Measurements from ENCODE around the gene TEX19.

The TEX19 gene

GRCh38 chr17:82358465-82359350 lies at the start of gene TEX19:
Gene TEX19 (plus strand): TSS chr17:82359247. CDS start chr17:82362151, 2,904 bp downstream.
- DNase-seq (ENCODE audit: low read depth): no peak

DNA sequence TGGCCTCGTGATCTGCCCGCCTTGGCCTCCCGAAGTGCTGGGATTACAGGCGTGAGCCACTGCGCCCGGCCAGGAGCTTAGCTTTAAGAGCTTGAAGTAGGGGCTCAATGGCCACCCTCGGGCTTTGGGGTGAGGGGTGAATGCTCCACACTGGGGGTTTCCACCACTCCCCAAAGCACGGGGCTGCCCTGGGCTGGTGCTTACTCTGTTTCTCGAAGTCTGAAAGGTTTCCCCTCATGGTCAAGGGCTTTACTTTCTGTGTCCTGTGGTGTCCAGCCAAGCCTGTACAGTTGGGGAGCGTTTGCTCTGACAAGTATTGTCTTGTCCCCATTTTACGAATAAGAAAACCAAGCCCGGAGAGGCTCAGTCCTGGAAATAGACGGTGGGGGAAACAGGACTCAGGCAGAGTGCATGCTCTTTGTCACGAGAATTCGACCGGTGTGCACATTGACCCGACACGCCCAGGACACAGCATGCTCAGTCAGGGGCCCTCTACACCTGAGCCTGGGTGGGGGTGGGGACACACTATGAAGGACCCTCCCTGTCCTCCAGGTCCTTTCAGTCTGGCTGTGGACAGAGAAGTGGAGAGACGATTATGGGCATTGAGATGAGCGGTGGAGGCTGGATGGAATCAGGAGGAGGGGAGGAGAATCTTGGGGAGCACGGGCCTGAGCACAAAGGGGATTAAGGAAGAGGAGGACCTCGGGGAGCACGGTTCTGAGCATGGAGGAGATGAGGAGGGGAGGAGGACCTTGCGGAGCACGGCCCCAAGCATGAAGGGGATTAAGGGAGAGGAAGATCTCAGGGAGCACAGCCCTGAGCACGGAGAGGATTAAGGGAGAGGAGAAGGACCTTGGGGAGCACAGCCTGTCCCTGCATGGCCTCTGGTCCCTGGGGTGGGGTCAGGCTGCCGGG lies 49.1 kb upstream of the TEX19 start:
- no peak for DNase-seq (ENCODE audit: low read depth)

- no peak for DNase-seq (ENCODE audit: low read depth)
Observed at GRCh38 chr17:82310877-82311276, 48.2 kb upstream of the TEX19 start.

- no peak for DNase-seq (ENCODE audit: low read depth)
Observed at GRCh38 chr17:82311971-82312370, 47.1 kb upstream of the TEX19 start.

DNA sequence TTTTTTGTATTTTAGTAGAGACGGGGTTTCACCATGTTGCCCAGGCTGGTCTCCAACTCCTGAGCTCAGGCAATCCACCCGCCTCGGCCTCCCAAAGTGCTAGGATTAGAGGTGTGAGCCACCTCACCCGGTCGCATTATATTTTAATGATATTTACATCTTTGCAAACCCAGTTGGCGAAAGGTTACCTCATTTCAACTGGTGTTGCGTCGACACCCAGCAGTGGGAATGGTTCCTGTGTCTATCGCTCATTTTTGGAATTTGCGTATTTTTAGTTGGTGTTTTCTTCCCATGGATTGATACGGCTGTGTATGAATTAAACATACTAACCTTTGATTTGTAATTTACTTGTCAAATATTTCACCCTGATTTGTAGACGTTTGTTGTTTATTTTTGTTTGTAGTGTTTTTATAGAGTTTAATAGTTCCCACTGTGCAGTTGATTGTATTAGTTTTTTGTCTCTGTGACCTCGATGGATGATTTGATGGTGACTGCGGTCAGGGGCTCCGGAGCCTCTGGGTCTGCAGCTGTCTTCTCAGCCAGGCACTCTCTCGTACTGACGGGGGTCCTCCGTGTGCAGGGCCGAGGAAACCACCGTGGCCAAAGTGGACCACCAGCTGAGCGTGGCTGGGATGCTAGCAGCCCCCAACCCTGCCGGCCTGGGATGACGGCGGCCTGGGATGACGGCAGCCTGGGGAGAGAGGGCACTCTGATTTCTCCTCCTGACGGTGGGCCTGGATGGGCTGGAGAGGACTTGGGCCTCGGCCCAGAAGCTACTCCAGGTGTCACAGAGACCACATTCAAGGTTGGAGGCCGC lies 45.6 kb upstream of the TEX19 start:
- no peak for DNase-seq (ENCODE audit: low read depth)

DNA sequence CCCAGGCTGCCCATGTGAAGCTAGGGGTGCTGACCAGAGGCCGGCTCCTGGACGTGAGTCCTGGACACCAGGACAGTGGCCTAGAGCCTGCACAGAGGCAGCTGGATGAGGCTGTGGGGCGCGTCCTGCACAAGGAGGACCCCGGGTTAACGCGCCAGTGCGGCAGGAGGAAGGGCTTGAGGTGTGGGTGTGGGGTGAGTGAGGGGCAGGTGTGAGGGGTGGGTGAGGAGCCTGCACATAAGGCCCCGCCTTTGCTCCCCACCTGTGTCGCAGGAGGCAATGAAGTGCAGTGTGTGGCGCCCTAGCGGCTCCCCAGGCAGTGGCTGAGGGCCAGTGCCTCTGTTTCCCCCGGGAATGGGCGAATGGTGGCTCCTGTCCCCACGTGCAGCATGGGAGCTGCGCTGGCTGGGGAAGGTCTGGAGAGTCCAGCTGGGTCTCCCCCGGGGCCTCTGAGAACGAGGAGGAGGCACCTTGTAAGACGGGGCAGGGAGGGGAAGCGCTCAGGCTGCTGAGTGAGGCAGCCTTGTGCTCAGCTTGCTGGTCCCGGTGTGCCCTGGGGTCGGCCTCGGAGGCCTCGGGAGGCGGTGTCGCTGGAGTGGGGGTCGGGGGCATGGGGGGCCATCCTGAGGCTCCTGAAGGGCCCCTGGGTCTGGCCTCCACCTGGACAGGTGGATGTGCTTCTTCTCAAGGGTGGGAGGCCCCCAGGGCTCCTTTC lies 44.9 kb upstream of the TEX19 start:
- no peak for DNase-seq (ENCODE audit: low read depth)

DNA sequence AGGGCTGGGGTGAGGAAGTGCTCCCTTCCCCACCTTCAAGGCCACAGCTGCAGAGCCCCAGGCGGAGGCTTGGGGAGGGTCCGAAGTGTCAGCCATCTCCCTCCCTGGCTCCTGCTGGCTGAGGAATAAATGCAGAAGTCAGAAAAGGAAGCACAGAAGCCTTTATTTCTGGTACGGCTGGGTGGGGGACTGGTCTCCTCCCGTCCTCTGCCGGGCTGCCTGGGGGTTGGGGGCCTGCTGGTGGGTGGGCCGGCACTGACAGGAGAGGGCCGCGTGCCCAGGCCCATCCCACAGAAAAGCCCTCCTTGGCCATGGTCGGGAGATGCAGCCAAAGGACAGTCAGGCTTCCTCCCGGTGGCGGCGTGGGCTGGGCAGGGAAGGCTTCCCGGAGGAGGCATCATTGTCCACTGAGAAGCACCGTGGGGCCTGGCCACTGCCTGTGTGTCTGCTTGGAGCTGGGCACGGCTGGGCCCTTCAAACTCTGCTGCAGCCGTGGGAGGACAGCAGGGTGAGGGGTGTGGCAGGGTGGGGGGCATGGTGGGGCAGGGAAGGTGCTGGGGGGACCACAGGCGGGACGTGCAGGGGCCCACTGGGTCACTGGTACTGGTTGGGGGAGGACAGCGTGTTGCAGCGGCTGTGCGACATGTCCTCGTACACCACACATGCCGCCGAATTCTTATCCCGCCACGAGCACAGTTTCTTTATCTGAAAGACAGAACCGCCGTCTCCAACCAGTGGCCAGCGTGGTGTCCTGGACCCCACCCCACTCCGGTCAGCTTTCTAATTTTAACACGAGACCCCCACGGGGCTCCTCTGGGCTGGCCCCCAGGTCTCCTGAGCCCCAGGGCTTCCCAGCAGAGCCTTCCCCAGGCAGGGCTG lies 44.1 kb upstream of the TEX19 start:
- no peak for DNase-seq (ENCODE audit: low read depth)

GRCh38 chr17:82315703-82316358 lies 43.2 kb upstream of the TEX19 start:
- no peak for DNase-seq (ENCODE audit: low read depth)

DNA sequence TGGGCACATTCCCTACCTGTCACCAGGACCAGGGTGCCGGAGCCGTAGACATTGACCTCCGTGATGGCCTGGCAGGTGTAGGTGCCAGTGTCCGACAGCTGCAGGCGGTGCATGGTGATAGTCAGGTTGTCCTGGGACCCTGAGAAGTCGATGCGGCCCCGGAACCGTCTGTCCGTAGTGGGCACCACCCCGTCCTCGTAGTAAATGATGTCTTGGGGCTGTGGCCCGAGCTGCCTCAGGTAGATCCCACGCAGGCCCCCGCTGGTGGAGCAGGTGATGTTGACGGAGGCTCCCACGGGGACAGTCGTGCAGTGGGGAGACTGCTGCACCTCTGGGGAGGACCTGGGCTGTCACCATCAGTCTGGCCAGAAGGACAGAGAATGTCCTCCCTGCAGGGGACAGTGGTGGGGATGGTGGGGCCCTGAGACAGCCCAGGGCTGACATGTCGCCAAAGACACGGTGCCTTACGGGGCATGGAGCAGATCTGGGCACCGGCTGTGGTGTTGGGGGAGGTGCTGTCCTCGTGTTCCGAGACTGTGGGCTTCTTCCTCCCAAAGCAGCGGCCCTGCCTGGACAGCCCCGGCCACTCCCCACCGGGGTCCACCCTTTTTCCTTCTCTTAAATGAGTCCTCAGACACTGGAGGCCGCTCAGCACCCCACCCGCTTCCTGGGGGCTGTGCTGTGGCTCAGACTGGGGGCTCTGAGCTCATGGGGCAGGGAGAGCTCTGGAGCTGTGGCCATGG lies 42.2 kb upstream of the TEX19 start:
- DNase-seq (ENCODE audit: low read depth): no peak

DNA sequence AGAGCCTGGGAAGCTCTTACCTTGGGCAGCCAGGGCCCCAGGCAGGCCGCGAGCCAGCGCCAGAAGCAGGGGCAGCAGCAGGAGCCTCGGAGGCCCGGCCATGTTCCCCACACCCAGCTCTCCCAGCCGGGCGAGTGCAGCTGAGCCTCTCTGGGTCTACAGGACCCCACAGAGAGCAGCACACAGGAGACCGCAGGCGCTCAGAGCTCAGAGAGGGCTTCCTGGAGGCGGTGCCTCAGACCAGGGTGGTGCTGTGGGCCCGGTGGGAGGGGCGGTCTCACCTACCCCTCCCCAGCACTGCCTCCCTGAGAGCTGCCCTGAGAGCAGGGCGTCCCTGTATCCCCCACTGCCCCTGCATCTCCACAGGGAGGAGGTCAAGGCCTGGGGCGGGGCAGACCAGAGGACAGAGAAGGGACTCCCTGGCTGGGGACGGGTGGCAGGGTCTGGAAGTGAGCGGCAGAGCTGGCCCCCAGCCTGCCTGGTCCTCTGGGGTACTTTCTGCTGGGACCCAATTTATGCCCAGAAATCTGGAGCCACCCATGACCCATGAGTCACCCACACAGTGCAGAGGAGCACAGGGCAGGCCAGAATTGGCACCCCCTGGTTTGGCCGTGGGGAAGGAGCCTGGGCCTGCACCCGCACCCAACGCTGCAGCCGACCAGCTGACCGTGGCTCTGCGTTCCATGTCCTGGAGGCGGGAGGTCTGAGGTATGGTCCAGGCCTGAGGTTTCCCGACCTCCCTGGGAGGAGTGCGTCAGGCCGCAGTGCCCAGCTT lies 41.5 kb upstream of the TEX19 start, which contains the start of gene CD7:
CD7 (minus strand) TSS at position 215 of the 775 bp plus-strand sequence; CDS start at position 102, 113 bp downstream.
- no peak for DNase-seq (ENCODE audit: low read depth)

GRCh38 chr17:82318169-82318498 lies 40.9 kb upstream of the TEX19 start:
- DNase-seq (ENCODE audit: low read depth): no peak

DNA sequence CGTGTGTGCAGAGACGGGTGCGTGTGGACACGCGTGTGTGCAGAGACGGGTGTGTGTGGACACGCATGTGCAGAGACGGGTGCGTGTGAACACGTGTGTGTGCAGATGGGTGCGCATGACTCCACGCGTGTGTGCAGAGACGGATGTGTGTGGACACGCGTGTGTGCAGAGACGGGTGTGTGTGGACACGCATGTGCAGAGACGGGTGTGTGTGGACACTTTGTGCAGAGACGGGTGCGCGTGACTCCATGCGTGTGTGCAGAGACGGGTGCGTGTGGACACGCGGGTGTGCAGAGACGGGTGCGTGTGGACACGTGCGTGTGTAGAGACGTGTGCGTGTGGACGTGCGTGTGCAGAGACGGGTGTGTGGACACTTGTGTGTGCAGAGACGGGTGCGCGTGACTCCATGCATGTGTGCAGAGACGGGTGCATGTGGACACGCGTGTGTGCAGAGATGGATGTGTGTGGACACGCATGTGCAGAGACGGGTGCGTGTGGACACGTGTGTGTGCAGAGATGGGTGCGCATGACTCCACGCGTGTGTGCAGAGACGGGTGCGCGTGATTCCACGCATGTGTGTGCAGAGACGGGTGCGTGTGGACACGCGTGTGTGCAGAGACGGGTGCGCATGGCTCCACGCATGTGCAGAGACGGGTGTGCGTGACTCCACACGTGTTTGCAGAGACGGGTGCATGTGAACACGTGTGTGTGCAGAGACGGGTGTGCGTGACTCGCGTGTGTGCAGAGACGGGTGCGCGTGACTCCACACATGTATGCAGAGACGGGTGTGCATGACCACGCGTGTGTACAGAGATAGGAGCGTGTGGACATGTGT lies 40.1 kb upstream of the TEX19 start:
- no peak for DNase-seq (ENCODE audit: low read depth)

- DNase-seq (ENCODE audit: low read depth): no peak
Observed at GRCh38 chr17:82319619-82320062, 39.4 kb upstream of the TEX19 start.

- no peak for DNase-seq (ENCODE audit: low read depth)
Observed at GRCh38 chr17:82320140-82320840, 38.8 kb upstream of the TEX19 start.

- no peak for DNase-seq (ENCODE audit: low read depth)
Observed at GRCh38 chr17:82320956-82321927, 37.8 kb upstream of the TEX19 start.

Data from fibroblast of the conjunctiva (primary cell).